RWPE1 (cell line): Measurements from ENCODE around the gene CYB5A.
"Not testable (repeated sequence)": the region's sequence is repeated elsewhere in the genome, so short reads cannot be mapped to it uniquely, and the experiment has no call there.

Experiments
- CTCF ChIA-PET: fragments of 350-600 bp; sonication (Branson Sonifier 250); formaldehyde crosslinking; extraction: SDS; loops from one replicate; lab custom pipeline; 2021; lab: Yijun Ruan, JAX
- POLR2A ChIA-PET: fragments of 400-600 bp; formaldehyde crosslinking; extraction: SDS; loops from one replicate; lab custom pipeline; 2020; ENCODE audit warnings: antibody characterized with exemption; ENCODE audit not compliant: low non-redundant PET; lab: Yijun Ruan, JAX
- DNase-seq: peaks from one replicate; pipeline ENCODE4 v3.0.0; 2012; ENCODE audit warnings: low spot score
- H3K27ac ChIP-seq: fragments of 450-650 bp; 2 replicates; pipeline ENCODE4 v1.5.1; 2017
- TF ChIP-seq, protein P1 (sequence below): fragments of 450-650 bp; conservative IDR thresholded peaks from 2 replicates; pipeline ENCODE4 v1.5.1; 2017; ENCODE audit warnings: low read depth, mild to moderate bottlenecking

CYB5A gene

DNA sequence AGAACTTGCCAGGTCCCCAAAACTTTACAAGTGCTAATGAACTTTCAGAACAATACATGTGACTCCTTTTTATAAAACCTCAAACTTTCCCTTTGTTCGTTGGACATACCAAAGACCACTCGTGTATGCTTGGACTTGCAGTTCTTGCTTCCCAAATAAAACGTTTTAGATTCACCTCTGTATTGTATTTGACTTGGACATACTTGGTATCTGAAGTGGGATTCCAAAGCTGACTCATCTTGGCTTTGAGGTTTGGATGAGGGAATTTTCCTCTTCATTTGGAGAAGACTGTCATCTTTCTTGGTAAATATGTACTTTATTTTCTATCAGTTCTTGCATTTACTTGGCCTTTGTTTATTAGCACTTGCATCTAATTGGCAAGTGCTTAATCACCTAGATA is 8.0 kb upstream of the CYB5A start:
- ChIA-PET POLR2A (no interaction called here), CTCF (no interaction called here)
- H3K27ac ChIP-seq: no peak overlapping the region
- TF ChIP-seq, protein P1, sequence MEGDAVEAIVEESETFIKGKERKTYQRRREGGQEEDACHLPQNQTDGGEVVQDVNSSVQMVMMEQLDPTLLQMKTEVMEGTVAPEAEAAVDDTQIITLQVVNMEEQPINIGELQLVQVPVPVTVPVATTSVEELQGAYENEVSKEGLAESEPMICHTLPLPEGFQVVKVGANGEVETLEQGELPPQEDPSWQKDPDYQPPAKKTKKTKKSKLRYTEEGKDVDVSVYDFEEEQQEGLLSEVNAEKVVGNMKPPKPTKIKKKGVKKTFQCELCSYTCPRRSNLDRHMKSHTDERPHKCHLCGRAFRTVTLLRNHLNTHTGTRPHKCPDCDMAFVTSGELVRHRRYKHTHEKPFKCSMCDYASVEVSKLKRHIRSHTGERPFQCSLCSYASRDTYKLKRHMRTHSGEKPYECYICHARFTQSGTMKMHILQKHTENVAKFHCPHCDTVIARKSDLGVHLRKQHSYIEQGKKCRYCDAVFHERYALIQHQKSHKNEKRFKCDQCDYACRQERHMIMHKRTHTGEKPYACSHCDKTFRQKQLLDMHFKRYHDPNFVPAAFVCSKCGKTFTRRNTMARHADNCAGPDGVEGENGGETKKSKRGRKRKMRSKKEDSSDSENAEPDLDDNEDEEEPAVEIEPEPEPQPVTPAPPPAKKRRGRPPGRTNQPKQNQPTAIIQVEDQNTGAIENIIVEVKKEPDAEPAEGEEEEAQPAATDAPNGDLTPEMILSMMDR: no peak
- DNase-seq: no peak

DNA sequence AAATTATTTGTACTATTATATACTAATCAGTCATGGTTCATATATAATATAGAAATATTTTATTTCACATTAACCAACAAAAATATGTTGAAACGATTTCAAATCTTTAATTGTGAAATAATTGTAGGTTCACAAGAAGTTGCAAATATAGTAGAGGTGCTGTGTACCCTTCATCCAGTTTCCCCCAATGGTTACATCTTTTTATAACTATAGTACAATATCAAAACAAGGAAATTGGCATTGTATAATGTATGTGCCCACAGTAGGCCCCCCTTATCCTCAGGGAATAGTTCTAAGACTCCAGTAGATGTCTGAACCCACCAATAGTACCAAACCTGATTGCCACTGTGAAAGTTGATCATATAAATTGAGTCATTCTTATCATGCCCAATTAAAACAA is 7.4 kb upstream of the CYB5A start:
- no peak for DNase-seq
- POLR2A ChIA-PET: no interaction called here
- CTCF ChIA-PET: interaction anchor here (0.8 kb wide), 1 partner anchor 43 kb away, joined by 3 read pairs; no protein-coding TSS in a partner anchor
- H3K27ac ChIP-seq: no peak overlapping the region
- TF ChIP-seq, protein P1: no peak

DNA sequence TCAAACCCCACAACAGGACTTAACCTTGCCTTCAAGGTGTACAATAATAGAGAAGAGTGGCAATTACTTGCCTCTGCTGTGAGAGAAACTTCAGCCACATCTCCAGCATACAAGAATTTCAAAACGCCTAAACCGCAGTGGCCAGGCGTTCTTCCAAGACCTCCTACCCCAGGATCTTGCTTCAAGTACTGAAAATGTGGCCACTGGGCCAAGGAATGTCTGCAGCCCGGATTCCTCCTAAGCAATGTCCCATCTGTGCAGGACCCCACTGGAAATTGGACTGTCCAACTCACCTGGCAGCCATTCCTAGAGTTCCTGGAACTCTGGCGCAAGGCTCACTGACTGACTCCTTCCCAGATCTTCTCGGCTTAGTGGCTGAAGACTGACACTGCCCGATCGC is 2.8 kb upstream of the CYB5A start:
- CTCF ChIA-PET: no interaction called here
- POLR2A ChIA-PET: no interaction called here

DNA sequence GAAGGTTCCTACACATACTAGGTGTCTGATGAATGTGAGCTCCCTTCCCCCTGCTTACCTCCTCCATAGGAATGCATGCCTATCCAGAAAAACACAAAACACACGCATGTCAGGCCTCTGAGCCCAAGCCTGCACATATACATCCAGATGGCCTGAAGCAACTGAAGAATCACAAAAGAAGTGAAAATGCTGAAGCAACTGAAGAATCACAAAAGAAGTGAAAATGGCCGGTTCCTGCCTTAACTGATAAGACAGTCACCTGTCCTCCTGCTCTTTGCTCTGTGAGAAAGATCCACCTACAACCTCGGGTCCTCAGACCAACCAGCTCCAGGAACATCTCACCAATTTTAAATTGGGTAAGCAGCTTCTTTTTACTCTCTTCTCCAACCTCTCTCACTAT is 1.2 kb upstream of the CYB5A start:
- DNase-seq, CTCF ChIA-PET, POLR2A ChIA-PET, H3K27ac ChIP-seq: not testable (repeated sequence)

More for the DNA sequence above, 2.8 kb upstream of the CYB5A start:
- DNase-seq: no peak
- no peak overlapping the region for H3K27ac ChIP-seq
- TF ChIP-seq, protein P1: no peak

DNA sequence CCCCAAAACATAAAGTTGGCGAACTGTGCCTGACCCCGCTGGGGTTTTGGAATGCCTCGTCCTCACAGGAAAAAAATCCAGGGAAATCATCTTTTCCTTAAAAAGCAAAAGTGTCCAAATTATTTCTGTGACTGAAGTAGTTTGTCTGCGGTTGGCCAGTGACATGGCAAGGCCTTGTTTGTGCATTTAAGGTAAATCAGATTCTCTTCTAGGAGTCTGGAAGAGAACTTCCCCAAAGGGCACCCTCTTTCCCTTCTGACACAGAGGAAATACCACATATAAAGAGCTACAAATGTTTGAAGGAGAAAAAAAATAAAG is 737 bp upstream of the CYB5A start:
- peak overlapping the region; percentile 61 for H3K27ac ChIP-seq
- POLR2A ChIA-PET: no interaction called here
- TF ChIP-seq, protein P1: no peak
- CTCF ChIA-PET: no interaction called here
- DNase-seq: no peak

DNA sequence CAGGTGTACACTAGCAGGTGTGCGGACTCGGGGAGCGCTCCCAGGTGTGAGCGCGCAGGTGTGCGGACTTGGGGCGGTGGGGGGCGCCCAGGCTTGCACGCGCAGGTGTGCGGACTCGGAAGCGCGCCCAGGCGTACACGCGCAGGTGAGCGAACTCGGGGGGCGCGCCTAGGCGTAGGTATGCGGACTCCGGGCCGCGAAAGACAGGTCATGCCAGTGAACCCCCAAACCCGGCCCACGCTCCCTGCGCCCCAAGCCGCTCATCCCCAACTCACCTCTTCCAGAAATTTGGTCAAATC is 342 bp downstream of the CYB5A start:
- TF ChIP-seq, protein P1: no peak
- POLR2A ChIA-PET: no interaction called here
- DNase-seq: no peak
- peak overlapping the region; percentile 61; the same call in 1 of the 2 replicates for H3K27ac ChIP-seq
- CTCF ChIA-PET: no interaction called here

DNA sequence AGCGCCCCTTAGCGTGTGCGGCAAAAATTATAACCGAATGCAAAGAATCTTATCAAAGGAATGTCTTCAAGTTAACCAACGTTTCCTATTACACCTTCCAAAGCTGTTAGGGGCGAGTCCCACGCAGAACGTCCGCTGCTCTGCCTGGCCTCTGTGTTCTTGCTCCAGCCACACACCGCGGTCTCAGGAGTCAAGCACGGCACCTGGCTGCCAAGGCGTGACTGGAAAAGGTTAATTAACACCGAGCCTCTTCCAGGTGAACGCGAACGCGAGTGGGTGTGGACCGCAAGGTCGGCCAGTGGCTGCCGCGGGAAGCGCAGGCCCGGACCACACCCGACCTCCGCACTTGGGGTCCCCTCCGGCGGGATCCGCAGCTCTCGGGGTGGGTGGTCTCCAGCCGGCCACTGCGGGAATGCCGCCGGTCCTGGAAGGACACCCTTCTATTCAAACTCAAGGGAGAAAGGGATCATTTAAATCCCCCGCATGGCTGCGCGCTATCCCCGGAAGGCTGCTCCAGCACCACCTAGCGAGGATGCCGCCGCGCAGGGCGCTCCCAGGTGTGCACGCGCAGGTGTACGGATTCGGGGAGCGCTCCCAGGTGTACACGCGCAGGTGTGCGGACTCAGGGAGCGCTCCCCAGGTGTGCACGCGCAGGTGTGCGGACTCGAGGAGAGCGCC is 830 bp downstream of the CYB5A start:
- DNase-seq: peak; percentile 34
- POLR2A ChIA-PET: no interaction called here
- TF ChIP-seq, protein P1: no peak; the same call in 1 of the 2 replicates
- CTCF ChIA-PET: interaction anchor here (0.6 to 0.7 kb wide), 3 partner anchors 10 to 83 kb away, joined by 3 to 4 read pairs (median 4); no protein-coding TSS in a partner anchor
- no peak overlapping the region for H3K27ac ChIP-seq
